Duodenal mucosa (tissue), 2 donors: ENCODE data around the gene TRPV4.

Experiments
- H3K27ac ChIP-seq: one replicate; pipeline ENCODE4 v1.7.0; 2013; ENCODE audit warnings: low read depth, low read length
- H3K27me3 ChIP-seq, 2 donors: one replicate each; pipeline ENCODE4 v1.7.0; 2013; ENCODE audit warnings: low read length in 2 of 2, control low read depth in 1 of 2; ENCODE audit not compliant: insufficient read depth in 2 of 2, control insufficient read depth in 1 of 2
- H3K36me3 ChIP-seq, 2 donors: one replicate each; pipeline ENCODE4 v1.7.0; 2013; ENCODE audit warnings: low read length in 2 of 2, control low read depth in 1 of 2; ENCODE audit not compliant: insufficient read depth in 2 of 2, control insufficient read depth in 1 of 2
- H3K4me1 ChIP-seq, 2 donors: one replicate each; pipeline ENCODE4 v1.7.0; 2013; ENCODE audit warnings: low read length in 2 of 2, control low read depth in 1 of 2; ENCODE audit not compliant: insufficient read depth in 2 of 2, control insufficient read depth in 1 of 2
- H3K4me3 ChIP-seq, 2 donors: one replicate each; pipeline ENCODE4 v1.7.0; 2013; ENCODE audit warnings: low read length in 2 of 2, low read depth in 1 of 2
- H3K9ac ChIP-seq, 2 donors: one replicate each; pipeline ENCODE4 v1.7.0; 2013; ENCODE audit warnings: low read length in 2 of 2, low read depth in 1 of 2
- H3K9me3 ChIP-seq, 2 donors: one replicate each; pipeline ENCODE4 v1.7.0; 2013; ENCODE audit warnings: low read length in 2 of 2, control low read depth in 1 of 2; ENCODE audit not compliant: control insufficient read depth in 1 of 2

Gene TRPV4

GRCh38 chr12:109833307-109834189, at the start of gene TRPV4:
TRPV4 (minus strand) TSS chr12:109833398; CDS start chr12:109814796, 18,602 bp downstream.
- H3K9me3 ChIP-seq: no peaks in the 10 kb centered on the region
- H3K4me3 ChIP-seq: peak within 1 kb of the TSS; percentile 32 to 35
- no peak within 1 kb of the TSS for H3K27ac ChIP-seq
- H3K27me3 ChIP-seq: peaks cover 3 to 8% of the 10 kb centered on the region in 2 donors
- no peaks in the 10 kb centered on the region for H3K4me1 ChIP-seq
- peak within 1 kb of the TSS in 1 of 2 donors; percentile 43 for H3K9ac ChIP-seq
- no peaks in the 10 kb centered on the region for H3K36me3 ChIP-seq

- Histone ChIP-seq H3K36me3 (no peaks in the 10 kb centered on the region), H3K4me1 (peaks cover 18 to 24% of the 10 kb centered on the region in 2 donors), H3K9me3 (no peaks in the 10 kb centered on the region), H3K27ac (no peak overlapping the region), H3K4me3 (no peak overlapping the region), H3K9ac (no peak overlapping the region), H3K27me3 (no peaks in the 10 kb centered on the region)
Measured at GRCh38 chr12:109881752-109882151, 48.6 kb upstream of the TRPV4 start.

GRCh38 chr12:109880938-109881337, 47.7 kb upstream of the TRPV4 start:
- H3K9me3 ChIP-seq: no peaks in the 10 kb centered on the region
- peak overlapping the region; percentile 69 to 79 for H3K9ac ChIP-seq
- H3K27me3 ChIP-seq: no peaks in the 10 kb centered on the region
- H3K4me3 ChIP-seq: peak overlapping the region; percentile 69 to 76
- H3K36me3 ChIP-seq: no peaks in the 10 kb centered on the region
- no peak overlapping the region for H3K27ac ChIP-seq
- peaks cover 18 to 25% of the 10 kb centered on the region in 2 donors for H3K4me1 ChIP-seq

- no peaks in the 10 kb centered on the region for H3K9me3 ChIP-seq
- H3K9ac ChIP-seq: peak within 1 kb of the TSS; percentile 79
- no peaks in the 10 kb centered on the region for H3K36me3 ChIP-seq
- peak within 1 kb of the TSS; percentile 91 to 95 for H3K4me3 ChIP-seq
- peaks cover 22 to 31% of the 10 kb centered on the region in 2 donors for H3K4me1 ChIP-seq
- H3K27ac ChIP-seq: peak within 1 kb of the TSS; percentile 5
- no peaks in the 10 kb centered on the region for H3K27me3 ChIP-seq
Measured at GRCh38 chr12:109880043-109880931, 47.1 kb upstream of the TRPV4 start, which contains the start of gene GLTP. GLTP (minus strand) TSS chr12:109880541; CDS start chr12:109880374, 167 bp downstream.

GRCh38 chr12:109879351-109880042, 46.3 kb upstream of the TRPV4 start:
- no peaks in the 10 kb centered on the region for H3K9me3 ChIP-seq

GRCh38 chr12:109878749-109879148, 45.6 kb upstream of the TRPV4 start:
- H3K27ac ChIP-seq: no peak overlapping the region
- H3K36me3 ChIP-seq: no peaks in the 10 kb centered on the region
- H3K4me1 ChIP-seq: peaks cover 26 to 34% of the 10 kb centered on the region in 2 donors
- peak overlapping the region; percentile 73 to 79 for H3K9ac ChIP-seq
- H3K4me3 ChIP-seq: peak overlapping the region; percentile 91 to 95
- no peaks in the 10 kb centered on the region for H3K9me3 ChIP-seq
- no peaks in the 10 kb centered on the region for H3K27me3 ChIP-seq

More at GRCh38 chr12:109879351-109880042, 46.3 kb upstream of the TRPV4 start:
- no peak overlapping the region for H3K27ac ChIP-seq
- peaks cover 26 to 34% of the 10 kb centered on the region in 2 donors for H3K4me1 ChIP-seq
- peak overlapping the region; percentile 73 to 79 for H3K9ac ChIP-seq
- peak overlapping the region; percentile 91 to 95 for H3K4me3 ChIP-seq
- no peaks in the 10 kb centered on the region for H3K27me3 ChIP-seq
- no peaks in the 10 kb centered on the region for H3K36me3 ChIP-seq

- H3K4me3 ChIP-seq: no peak overlapping the region
- H3K27ac ChIP-seq: no peak overlapping the region
- no peak overlapping the region for H3K9ac ChIP-seq
- peaks cover 26 to 34% of the 10 kb centered on the region in 2 donors for H3K4me1 ChIP-seq
- H3K36me3 ChIP-seq: no peaks in the 10 kb centered on the region
- H3K9me3 ChIP-seq: no peaks in the 10 kb centered on the region
- H3K27me3 ChIP-seq: no peaks in the 10 kb centered on the region
Measured at GRCh38 chr12:109878247-109878625, 45.0 kb upstream of the TRPV4 start.

GRCh38 chr12:109877504-109878246, 44.5 kb upstream of the TRPV4 start:
- Histone ChIP-seq H3K9me3 (no peaks in the 10 kb centered on the region), H3K4me1 (peaks cover 27 to 34% of the 10 kb centered on the region in 2 donors), H3K36me3 (peaks cover 0 to under 1% of the 10 kb centered on the region in 2 donors), H3K4me3 (no peak overlapping the region), H3K27ac (no peak overlapping the region), H3K27me3 (no peaks in the 10 kb centered on the region), H3K9ac (no peak overlapping the region)

- no peaks in the 10 kb centered on the region for H3K27me3 ChIP-seq
- H3K4me1 ChIP-seq: peaks cover 40 to 45% of the 10 kb centered on the region in 2 donors
- H3K36me3 ChIP-seq: peaks cover 3 to 6% of the 10 kb centered on the region in 2 donors
- H3K9me3 ChIP-seq: no peaks in the 10 kb centered on the region
- H3K4me3 ChIP-seq: no peak overlapping the region
- no peak overlapping the region for H3K9ac ChIP-seq
- H3K27ac ChIP-seq: no peak overlapping the region
Measured at GRCh38 chr12:109876406-109876805, 43.2 kb upstream of the TRPV4 start.
